Ecto neural progenitor cell (in vitro differentiated cells): ENCODE results near the gene ARCN1.

ENCODE experiments used
- DNase-seq: peaks from one replicate; pipeline ENCODE4 v3.0.0-alpha.2; 2018; ENCODE audit warnings: low spot score

The ARCN1 gene

DNA sequence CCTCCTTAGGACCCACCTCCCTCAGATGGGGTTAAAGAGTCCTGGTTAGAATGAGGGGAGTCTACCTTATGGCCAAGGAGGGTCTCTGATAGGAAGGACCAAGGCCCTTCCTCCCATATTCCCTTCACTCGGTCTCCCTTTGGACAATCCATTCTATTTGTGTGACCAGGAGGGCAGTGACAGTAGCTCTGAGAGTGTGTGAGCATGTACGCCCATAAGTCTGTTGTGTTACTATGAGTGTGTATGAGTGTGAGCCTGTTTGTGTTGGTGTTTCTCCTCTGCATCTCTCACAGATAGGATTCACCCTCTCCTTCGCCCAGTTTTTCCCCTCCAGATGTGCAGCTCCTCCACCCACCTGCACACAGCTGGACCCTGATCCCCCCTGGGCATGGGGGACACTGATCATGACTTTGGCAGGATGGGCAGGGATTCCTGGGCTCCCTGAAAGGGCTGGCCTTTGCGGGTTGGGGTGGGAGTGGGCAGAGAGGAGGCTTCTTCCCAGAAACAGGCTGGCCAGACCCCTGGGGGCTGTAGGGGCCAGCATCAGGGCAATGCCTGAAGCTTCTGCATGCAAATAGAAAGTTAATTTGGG lies 49.7 kb downstream of the ARCN1 start:
- no peak for DNase-seq

GRCh38 chr11:118622376-118623268 lies 50.4 kb downstream of the ARCN1 start:
- DNase-seq: no peak

GRCh38 chr11:118623269-118623655 lies 51.1 kb downstream of the ARCN1 start:
- DNase-seq: no peak

DNA sequence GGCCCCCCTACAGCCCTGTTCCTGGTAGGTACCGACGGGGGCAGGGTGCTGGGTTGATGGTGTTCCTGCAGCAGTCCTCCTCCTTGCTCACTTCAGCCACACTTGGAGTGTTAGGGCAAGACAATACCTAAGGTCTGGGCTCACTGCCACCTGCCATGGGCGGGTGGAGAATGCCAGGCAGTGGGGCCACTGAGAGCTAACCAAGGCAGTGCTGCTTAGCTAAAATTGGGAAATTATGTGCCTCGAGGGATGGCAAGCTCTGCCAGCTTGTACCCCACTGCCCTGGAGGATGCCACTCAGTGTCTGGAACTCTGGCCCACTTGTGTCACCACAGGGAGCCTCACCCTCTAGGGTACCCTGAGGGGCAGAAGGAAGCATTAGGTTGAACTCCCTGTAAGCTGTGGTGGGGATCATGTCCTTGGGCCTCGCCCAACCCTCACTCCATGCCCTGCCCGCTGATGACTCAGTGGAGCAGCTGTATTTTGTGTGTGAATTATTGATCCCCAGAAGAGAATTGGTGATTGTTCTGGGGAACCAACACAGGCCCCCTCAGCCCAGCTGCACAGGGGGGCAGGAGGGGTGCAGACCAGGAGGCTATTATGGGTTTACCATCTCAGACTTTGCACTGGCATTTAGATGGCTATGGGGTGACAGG lies 53.0 kb downstream of the ARCN1 start:
- no peak for DNase-seq

DNA sequence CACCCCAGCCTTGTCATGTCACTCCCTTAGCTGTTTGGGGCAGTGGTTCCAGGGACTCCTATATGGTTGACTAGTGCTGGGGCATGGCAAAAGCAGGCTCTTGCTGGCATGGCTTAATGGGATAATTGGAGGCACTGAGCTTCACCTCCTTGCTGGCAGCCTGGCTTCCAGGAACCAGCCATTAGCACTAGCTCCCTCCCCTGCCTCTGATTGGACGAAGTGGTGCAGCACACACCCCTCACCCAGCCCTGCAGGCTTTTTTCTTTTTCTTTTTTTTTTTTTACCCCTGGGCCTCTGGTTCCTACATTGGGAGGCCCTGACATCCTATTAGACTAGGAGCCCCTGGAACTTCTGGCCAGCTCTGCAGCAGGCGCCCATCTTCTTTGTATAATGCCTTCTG lies 53.8 kb downstream of the ARCN1 start:
- DNase-seq: no peak

DNA sequence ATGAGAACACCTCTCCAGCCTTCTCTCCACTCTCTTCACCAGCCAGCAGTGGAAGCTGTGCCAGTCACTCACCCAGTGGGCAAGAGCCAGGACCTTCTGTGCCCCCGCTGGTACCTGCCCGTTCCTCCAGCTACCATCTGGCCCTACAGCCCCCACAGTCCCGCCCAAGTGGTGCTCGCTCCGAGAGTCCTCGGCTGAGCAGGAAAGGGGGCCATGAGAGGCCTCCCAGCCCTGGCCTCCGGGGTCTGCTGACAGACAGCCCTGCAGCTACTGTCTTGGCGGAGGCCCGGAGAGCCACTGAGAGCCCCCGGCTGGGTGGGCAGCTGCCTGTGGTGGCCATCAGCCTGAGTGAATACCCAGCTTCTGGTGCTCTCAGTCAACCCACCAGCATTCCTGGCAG lies 55.4 kb downstream of the ARCN1 start:
- DNase-seq: no peak

DNA sequence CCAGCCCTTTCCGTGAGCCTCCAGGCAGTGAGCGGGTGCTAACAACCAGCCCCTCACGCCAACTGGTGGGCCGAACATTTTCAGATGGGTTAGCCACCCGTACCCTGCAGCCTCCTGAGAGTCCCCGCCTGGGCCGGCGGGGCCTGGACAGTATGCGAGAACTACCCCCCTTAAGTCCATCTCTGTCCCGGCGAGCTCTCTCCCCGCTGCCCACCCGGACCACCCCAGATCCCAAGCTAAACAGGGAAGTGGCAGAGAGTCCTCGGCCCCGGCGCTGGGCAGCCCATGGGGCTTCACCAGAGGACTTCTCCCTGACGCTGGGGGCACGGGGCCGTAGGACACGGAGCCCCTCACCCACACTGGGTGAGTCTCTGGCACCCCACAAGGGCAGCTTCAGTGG lies 55.8 kb downstream of the ARCN1 start:
- DNase-seq: no peak

GRCh38 chr11:118628432-118628831 lies 56.2 kb downstream of the ARCN1 start:
- no peak for DNase-seq

DNA sequence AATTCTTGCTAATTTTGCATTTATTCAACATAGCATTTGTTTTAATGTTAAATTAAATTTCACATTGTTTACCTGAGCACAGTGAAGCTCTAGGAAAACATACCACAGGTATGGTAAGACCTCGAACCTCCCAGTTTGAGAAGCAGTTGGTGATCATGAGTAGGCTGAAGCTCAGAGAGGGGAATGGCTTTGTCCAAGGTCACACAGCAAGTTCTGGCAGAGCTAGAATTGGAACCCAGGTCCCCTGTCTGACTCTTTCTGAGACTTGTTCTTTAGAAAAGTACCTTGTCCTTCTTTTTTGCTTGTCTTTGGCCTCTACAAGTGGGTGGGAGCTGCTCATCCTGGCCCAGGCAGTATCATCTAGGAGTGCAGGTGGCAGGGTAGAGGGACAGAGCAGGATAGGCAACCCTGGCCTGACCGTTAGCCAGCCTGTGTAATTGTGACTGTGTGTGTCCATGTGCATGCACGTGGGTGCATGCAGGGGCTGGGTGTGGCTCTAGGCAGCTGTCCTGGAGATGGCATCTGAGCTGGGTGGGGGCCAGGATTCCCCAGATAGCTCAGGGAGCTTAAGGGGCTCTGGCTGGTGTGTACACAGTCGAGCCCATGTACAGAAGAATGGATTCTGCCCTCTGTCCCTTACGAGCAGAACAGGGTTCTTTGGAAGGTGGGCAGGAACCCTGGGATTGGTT lies 56.8 kb downstream of the ARCN1 start:
- DNase-seq: no peak

DNA sequence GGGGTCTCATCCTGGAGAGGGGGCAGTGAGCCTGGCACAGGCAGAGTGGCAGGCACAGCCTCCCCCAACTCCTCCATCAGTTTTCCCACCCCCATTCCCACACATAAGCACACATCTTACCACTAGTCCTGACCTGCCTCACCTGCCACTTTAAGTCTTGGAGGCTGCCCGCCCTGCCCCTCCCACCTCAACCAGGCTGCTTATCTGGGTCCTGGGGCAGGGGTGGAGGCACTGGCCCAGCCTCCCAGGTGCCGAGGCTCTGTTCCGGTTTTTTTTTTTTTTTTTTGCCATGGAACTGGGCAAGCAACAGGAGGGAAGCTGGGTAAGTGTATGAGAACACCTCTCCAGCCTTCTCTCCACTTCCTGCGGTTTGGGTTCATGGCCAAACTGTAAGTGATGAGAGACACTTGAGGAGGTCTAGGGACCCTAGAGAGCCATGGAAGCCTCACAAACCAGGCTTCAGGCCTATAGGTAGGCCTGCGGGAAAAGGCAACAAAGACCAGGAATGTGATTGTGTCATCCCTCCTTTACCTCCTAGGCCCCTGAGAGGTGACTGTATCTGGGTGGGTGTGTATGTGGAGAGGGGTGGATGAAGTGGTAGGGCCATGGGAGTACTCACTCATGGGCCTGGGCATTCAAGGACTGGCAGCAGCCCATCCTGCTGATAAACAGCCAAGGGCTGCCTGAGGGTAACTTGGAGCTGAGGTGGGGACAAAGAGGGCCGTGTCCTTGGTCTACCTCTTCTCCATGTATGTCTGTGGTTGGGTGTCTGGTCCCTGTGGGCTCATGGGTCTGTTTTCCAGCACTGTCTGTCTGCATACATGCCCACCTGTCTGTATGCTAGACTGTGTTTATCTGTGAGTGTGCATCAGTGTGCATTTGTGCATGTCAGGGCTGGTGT lies 57.8 kb downstream of the ARCN1 start:
- DNase-seq: no peak

DNA sequence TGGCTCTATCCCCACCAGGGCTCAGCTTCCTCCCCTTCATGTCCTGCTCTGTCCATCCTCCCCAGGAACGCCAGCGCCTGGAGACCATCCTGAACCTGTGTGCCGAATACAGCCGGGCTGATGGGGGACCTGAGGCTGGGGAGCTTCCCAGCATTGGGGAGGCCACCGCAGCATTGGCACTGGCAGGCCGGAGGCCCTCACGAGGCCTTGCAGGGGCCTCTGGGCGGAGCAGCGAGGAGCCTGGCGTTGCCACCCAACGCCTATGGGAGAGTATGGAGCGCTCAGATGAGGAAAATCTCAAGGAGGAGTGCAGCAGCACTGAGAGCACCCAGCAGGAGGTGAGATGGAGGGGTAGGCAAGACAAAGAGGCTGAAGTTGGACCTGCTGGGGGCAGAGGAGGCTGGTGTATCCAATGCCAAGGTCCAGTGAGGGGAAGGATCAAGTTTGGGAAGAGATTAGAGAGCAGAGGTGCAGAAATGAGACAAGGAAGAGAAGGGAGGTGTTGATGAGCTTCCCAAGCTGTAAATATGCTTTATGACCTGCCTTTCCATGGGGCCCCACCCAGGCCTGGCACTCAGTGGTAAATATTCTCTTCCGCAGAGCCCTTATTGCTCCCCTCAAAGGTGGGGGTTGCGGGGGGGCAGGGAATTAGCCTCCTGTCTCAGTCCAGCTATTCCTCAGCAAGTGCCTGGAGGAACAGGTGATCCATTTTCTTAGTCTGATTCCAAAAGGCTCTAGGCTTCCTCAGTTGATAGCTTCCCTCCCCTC lies 59.1 kb downstream of the ARCN1 start:
- no peak for DNase-seq

DNA sequence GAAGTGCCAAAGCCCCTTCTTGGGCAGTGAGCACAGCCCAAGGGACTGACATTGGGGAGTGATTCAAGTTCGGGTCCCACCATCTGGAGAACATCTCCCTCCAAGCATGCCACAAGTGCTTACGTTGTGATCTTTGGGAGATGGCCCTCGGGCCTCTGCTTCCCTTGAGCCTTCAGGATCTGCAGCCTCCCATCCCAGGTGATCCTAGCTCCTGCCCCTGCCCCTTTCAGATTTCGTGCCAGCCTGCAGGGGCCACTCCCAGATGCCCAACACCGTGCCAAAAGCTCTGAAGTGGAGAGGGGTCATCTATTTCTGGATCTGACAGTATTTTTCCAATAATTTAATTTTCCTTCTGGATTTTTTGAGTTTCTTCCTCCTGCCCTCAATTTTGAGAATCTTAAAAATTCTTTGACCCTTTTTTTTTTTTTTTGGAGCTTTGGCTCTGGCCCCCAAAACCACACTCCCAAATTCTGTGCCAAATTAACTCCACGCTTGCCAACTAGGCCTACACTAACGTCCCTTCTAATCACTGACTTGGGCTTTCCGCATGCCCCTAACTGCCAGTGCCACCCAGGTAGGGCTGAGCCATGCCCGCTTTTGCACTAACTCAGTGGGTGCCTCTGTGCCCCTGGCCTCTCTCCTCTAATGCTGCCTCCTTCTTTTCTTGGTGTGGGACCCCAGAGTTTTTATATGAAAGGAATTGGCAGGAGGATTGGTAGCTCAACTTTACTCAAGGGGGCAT lies 60.5 kb downstream of the ARCN1 start:
- DNase-seq: no peak

GRCh38 chr11:118633319-118633690 lies 61.1 kb downstream of the ARCN1 start:
- DNase-seq: no peak

GRCh38 chr11:118633979-118634378 lies 61.8 kb downstream of the ARCN1 start:
- no peak for DNase-seq

DNA sequence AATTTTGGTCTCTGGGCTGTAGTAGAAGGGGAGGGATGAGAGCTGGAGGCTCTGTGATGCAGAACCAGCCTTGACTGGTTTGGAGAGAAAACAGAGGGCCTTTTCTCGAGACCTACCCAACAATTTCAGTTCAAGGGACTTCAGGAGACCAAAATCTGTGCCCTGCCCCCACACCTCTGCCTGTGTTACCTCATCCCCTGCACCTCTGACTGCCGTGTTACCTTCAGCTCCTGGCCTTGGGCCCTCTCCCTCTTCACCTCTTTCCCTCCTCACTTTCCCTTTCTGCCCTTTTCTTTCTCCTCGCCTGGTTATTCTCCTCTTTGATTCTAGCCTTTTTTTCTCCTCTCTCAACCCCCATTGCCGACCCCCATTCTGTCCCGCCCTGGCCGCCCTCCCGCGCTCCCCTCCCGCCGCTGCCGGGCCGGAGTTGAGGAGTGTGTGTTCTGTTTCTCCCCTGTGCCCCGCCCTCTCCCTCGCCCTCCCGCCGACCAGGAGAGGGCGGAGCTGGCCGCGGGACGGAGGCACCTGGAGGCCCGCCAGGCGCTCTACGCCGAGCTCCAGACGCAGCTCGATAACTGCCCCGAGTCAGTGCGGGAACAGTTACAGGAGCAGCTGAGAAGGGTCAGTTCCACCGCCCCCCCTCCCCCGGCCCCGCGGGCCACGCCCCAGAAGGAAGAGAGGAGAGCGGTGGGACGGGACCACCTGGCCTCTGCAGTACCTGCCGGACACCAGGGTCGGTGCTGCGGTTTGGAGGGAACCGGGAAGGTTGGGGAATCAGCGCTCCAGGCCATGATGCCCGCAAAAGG lies 62.4 kb downstream of the ARCN1 start:
- DNase-seq: peak; percentile 77

GRCh38 chr11:118635237-118635591 lies 63.0 kb downstream of the ARCN1 start:
- DNase-seq: no peak

GRCh38 chr11:118635642-118636041 lies 63.4 kb downstream of the ARCN1 start:
- no peak for DNase-seq

GRCh38 chr11:118636569-118637290 lies 64.5 kb downstream of the ARCN1 start:
- DNase-seq: no peak

GRCh38 chr11:118638726-118639125 lies 66.5 kb downstream of the ARCN1 start:
- no peak for DNase-seq
